GM12875 (cell line): ENCODE measurements around the gene PDE10A.

ENCODE experiments used
- H3K4me3 ChIP-seq: one replicate; pipeline ENCODE4 v1.5.1; 2011; ENCODE audit warnings: low read depth, low read length, control low read depth
- CTCF ChIP-seq: IDR thresholded peaks from 2 replicates; pipeline ENCODE4 v1.5.1; 2011; ENCODE audit warnings: low read depth, mild to moderate bottlenecking, control low read depth, inconsistent platforms, low read length, moderate library complexity, borderline replicate concordance; ENCODE audit not compliant: insufficient read depth

Gene PDE10A

GRCh38 chr6:165701564-165702354 is 38.7 kb upstream of the PDE10A start:
- no peak overlapping the region for H3K4me3 ChIP-seq
- no peak for TF ChIP-seq CTCF

- H3K4me3 ChIP-seq: no peak overlapping the region
- TF ChIP-seq CTCF: no peak
Measured at GRCh38 chr6:165701005-165701404, 38.0 kb upstream of the PDE10A start.

GRCh38 chr6:165698868-165699267 is 35.8 kb upstream of the PDE10A start:
- no peak overlapping the region for H3K4me3 ChIP-seq
- no peak for TF ChIP-seq CTCF

- no peak overlapping the region for H3K4me3 ChIP-seq
- no peak for TF ChIP-seq CTCF
Measured at GRCh38 chr6:165697171-165697570, 34.1 kb upstream of the PDE10A start.

- no peak overlapping the region for H3K4me3 ChIP-seq
- TF ChIP-seq CTCF: no peak
Measured at GRCh38 chr6:165695722-165696515, 32.9 kb upstream of the PDE10A start.

- TF ChIP-seq CTCF: no peak
Measured at GRCh38 chr6:165694296-165694695, 31.3 kb upstream of the PDE10A start.

More at GRCh38 chr6:165694296-165694695, 31.3 kb upstream of the PDE10A start:
- H3K4me3 ChIP-seq: no peak overlapping the region
